ENCODE measurements around the gene B4GALT5. TPM values are rescaled to one million over a fixed set of nuclear protein-coding genes. Genes with fewer than 3 reads are reported as not detected.
"Not testable (repeated sequence)": the region's sequence is repeated elsewhere in the genome, so short reads cannot be mapped to it uniquely, and the experiment has no call there.

Gene B4GALT5
- total and polyA plus RNA-seq, 9 donors = 18.4 to 45.6 (median 37.5) TPM

- H3K27ac ChIP-seq (ENCODE audit: low read length) = no peak overlapping the region
- no peak overlapping the region for H3K4me3 ChIP-seq (ENCODE audit: low read length)
- no peaks in the 10 kb centered on the region for H3K9me3 ChIP-seq (replicated peaks; ENCODE audit: control insufficient read depth, low read depth, low read length)
- H3K36me3 ChIP-seq (ENCODE audit: control insufficient read depth, insufficient read depth, low read length) = peaks cover 2% of the 10 kb centered on the region
- H3K27me3 ChIP-seq (ENCODE audit: control insufficient read depth, insufficient read depth, low read length) = no peaks in the 10 kb centered on the region
- WGBS (ENCODE audit: insufficient coverage) = no CpG with 5 or more reads among the region's 2 CpGs
- DNase-seq = no peak
- peaks cover 19% of the 10 kb centered on the region for H3K4me1 ChIP-seq (ENCODE audit: control insufficient read depth, insufficient read depth, low read length)
Measured at GRCh38 chr20:49672096-49672664, 41.5 kb downstream of the B4GALT5 start.

- WGBS (ENCODE audit: insufficient coverage) = no CpG with 5 or more reads among the region's 1 CpG
- no peaks in the 10 kb centered on the region for H3K27me3 ChIP-seq (ENCODE audit: control insufficient read depth, insufficient read depth, low read length)
- no peak overlapping the region for H3K27ac ChIP-seq (ENCODE audit: low read length)
- H3K4me3 ChIP-seq (ENCODE audit: low read length) = no peak overlapping the region
- no peaks in the 10 kb centered on the region for H3K9me3 ChIP-seq (replicated peaks; ENCODE audit: control insufficient read depth, low read depth, low read length)
- H3K36me3 ChIP-seq (ENCODE audit: control insufficient read depth, insufficient read depth, low read length) = no peaks in the 10 kb centered on the region
- no peak for DNase-seq
- peaks cover 13% of the 10 kb centered on the region for H3K4me1 ChIP-seq (ENCODE audit: control insufficient read depth, insufficient read depth, low read length)
Measured at GRCh38 chr20:49671433-49671832, 42.2 kb downstream of the B4GALT5 start.

GRCh38 chr20:49669601-49670189 lies 44.0 kb downstream of the B4GALT5 start:
- Histone ChIP-seq H3K9me3 (replicated peaks; ENCODE audit: control insufficient read depth, low read depth, low read length) (no peaks in the 10 kb centered on the region), H3K27me3 (ENCODE audit: control insufficient read depth, insufficient read depth, low read length) (no peaks in the 10 kb centered on the region), H3K4me3 (ENCODE audit: low read length) (no peak overlapping the region), H3K4me1 (ENCODE audit: control insufficient read depth, insufficient read depth, low read length) (peaks cover 3% of the 10 kb centered on the region), H3K36me3 (ENCODE audit: control insufficient read depth, insufficient read depth, low read length) (no peaks in the 10 kb centered on the region), H3K27ac (ENCODE audit: low read length) (no peak overlapping the region)
- WGBS (ENCODE audit: insufficient coverage) = no CpG with 5 or more reads among the region's 7 CpGs
- DNase-seq = no peak

GRCh38 chr20:49668878-49669195 lies 44.8 kb downstream of the B4GALT5 start:
- H3K36me3 ChIP-seq (ENCODE audit: control insufficient read depth, insufficient read depth, low read length); H3K4me1 ChIP-seq (ENCODE audit: control insufficient read depth, insufficient read depth, low read length); H3K27me3 ChIP-seq (ENCODE audit: control insufficient read depth, insufficient read depth, low read length); H3K27ac ChIP-seq (ENCODE audit: low read length); H3K9me3 ChIP-seq (replicated peaks; ENCODE audit: control insufficient read depth, low read depth, low read length); DNase-seq; H3K4me3 ChIP-seq (ENCODE audit: low read length): not testable (repeated sequence)
- 86% methylated on average over 1 of the region's 2 CpGs for WGBS (ENCODE audit: insufficient coverage)

- H3K4me3 ChIP-seq (ENCODE audit: low read length) = no peak overlapping the region
- DNase-seq = no peak
- 77% methylated on average over 7 of the region's 12 CpGs for WGBS (ENCODE audit: insufficient coverage)
- no peaks in the 10 kb centered on the region for H3K9me3 ChIP-seq (replicated peaks; ENCODE audit: control insufficient read depth, low read depth, low read length)
- H3K36me3 ChIP-seq (ENCODE audit: control insufficient read depth, insufficient read depth, low read length) = no peaks in the 10 kb centered on the region
- no peaks in the 10 kb centered on the region for H3K27me3 ChIP-seq (ENCODE audit: control insufficient read depth, insufficient read depth, low read length)
- peaks cover 3% of the 10 kb centered on the region for H3K4me1 ChIP-seq (ENCODE audit: control insufficient read depth, insufficient read depth, low read length)
- H3K27ac ChIP-seq (ENCODE audit: low read length) = no peak overlapping the region
Measured at GRCh38 chr20:49668181-49668877, 45.3 kb downstream of the B4GALT5 start.

- no peaks in the 10 kb centered on the region for H3K9me3 ChIP-seq (replicated peaks; ENCODE audit: control insufficient read depth, low read depth, low read length)
- H3K4me3 ChIP-seq (ENCODE audit: low read length) = no peak overlapping the region
- H3K4me1 ChIP-seq (ENCODE audit: control insufficient read depth, insufficient read depth, low read length) = no peaks in the 10 kb centered on the region
- no peak overlapping the region for H3K27ac ChIP-seq (ENCODE audit: low read length)
- no peak for DNase-seq
- no peaks in the 10 kb centered on the region for H3K27me3 ChIP-seq (ENCODE audit: control insufficient read depth, insufficient read depth, low read length)
- H3K36me3 ChIP-seq (ENCODE audit: control insufficient read depth, insufficient read depth, low read length) = no peaks in the 10 kb centered on the region
- 100% methylated on average over 1 of the region's 3 CpGs for WGBS (ENCODE audit: insufficient coverage)
Measured at GRCh38 chr20:49666911-49667310, 46.8 kb downstream of the B4GALT5 start.

GRCh38 chr20:49665796-49666195 lies 47.9 kb downstream of the B4GALT5 start:
- H3K4me1 ChIP-seq (ENCODE audit: control insufficient read depth, insufficient read depth, low read length) = no peaks in the 10 kb centered on the region
- H3K27ac ChIP-seq (ENCODE audit: low read length) = no peak overlapping the region
- 88% methylated on average over 4 of the region's 7 CpGs for WGBS (ENCODE audit: insufficient coverage)
- H3K4me3 ChIP-seq (ENCODE audit: low read length) = no peak overlapping the region
- H3K36me3 ChIP-seq (ENCODE audit: control insufficient read depth, insufficient read depth, low read length) = no peaks in the 10 kb centered on the region
- no peaks in the 10 kb centered on the region for H3K9me3 ChIP-seq (replicated peaks; ENCODE audit: control insufficient read depth, low read depth, low read length)
- DNase-seq = no peak
- H3K27me3 ChIP-seq (ENCODE audit: control insufficient read depth, insufficient read depth, low read length) = no peaks in the 10 kb centered on the region

- WGBS (ENCODE audit: insufficient coverage) = no CpG with 5 or more reads among the region's 3 CpGs
- Histone ChIP-seq H3K4me1 (ENCODE audit: control insufficient read depth, insufficient read depth, low read length) (no peaks in the 10 kb centered on the region), H3K4me3 (ENCODE audit: low read length) (no peak overlapping the region), H3K9me3 (replicated peaks; ENCODE audit: control insufficient read depth, low read depth, low read length) (no peaks in the 10 kb centered on the region), H3K27me3 (ENCODE audit: control insufficient read depth, insufficient read depth, low read length) (no peaks in the 10 kb centered on the region), H3K36me3 (ENCODE audit: control insufficient read depth, insufficient read depth, low read length) (no peaks in the 10 kb centered on the region), H3K27ac (ENCODE audit: low read length) (no peak overlapping the region)
- DNase-seq = no peak
Measured at GRCh38 chr20:49664612-49665313, 48.9 kb downstream of the B4GALT5 start.

- peaks cover 5% of the 10 kb centered on the region for H3K4me1 ChIP-seq (ENCODE audit: control insufficient read depth, insufficient read depth, low read length)
- no peak overlapping the region for H3K27ac ChIP-seq (ENCODE audit: low read length)
- no peak for DNase-seq
- no peak overlapping the region for H3K4me3 ChIP-seq (ENCODE audit: low read length)
- H3K27me3 ChIP-seq (ENCODE audit: control insufficient read depth, insufficient read depth, low read length) = no peaks in the 10 kb centered on the region
- H3K9me3 ChIP-seq (replicated peaks; ENCODE audit: control insufficient read depth, low read depth, low read length) = no peaks in the 10 kb centered on the region
- H3K36me3 ChIP-seq (ENCODE audit: control insufficient read depth, insufficient read depth, low read length) = no peaks in the 10 kb centered on the region
Measured at GRCh38 chr20:49663112-49663511, 50.6 kb downstream of the B4GALT5 start.

GRCh38 chr20:49661560-49662329 lies 51.9 kb downstream of the B4GALT5 start:
- peaks cover 5% of the 10 kb centered on the region for H3K4me1 ChIP-seq (ENCODE audit: control insufficient read depth, insufficient read depth, low read length)
- H3K4me3 ChIP-seq (ENCODE audit: low read length) = no peak overlapping the region
- no CpG with 5 or more reads among the region's 8 CpGs for WGBS (ENCODE audit: insufficient coverage)
- no peak for DNase-seq
- no peaks in the 10 kb centered on the region for H3K36me3 ChIP-seq (ENCODE audit: control insufficient read depth, insufficient read depth, low read length)
- H3K27me3 ChIP-seq (ENCODE audit: control insufficient read depth, insufficient read depth, low read length) = no peaks in the 10 kb centered on the region
- no peak overlapping the region for H3K27ac ChIP-seq (ENCODE audit: low read length)
- H3K9me3 ChIP-seq (replicated peaks; ENCODE audit: control insufficient read depth, low read depth, low read length) = no peaks in the 10 kb centered on the region

All from muscle of leg (tissue), 11 donors.